ENCODE results near the gene ITGB2. TPM values are rescaled to one million over a fixed set of nuclear protein-coding genes. Genes with fewer than 3 reads are reported as not detected.
"Not testable (repeated sequence)": the region's sequence is repeated elsewhere in the genome, so short reads cannot be mapped to it uniquely, and the experiment has no call there.

ITGB2 gene
- total RNA-seq, 4 donors from 2014 or later, result 18.4 to 40.7 (median 20.4) TPM

- 66 to 70% methylated on average over 9 of the region's 9 CpGs for WGBS, 2 donors
- intact Hi-C loops (cut with DNase I; ENCODE audit: low total_unique reads), result loop anchor here (10.0 kb wide), 1 partner anchor 125 kb away; the partner anchor contains the start of gene UBE2G2
- H3K4me3 ChIP-seq (ENCODE audit: low read depth, poor library complexity, severe bottlenecking), result no peak overlapping the region
- no peak for DNase-seq (ENCODE audit: low spot score in 2 of 2)
- no peak for TF ChIP-seq CTCF (IDR thresholded peaks at IDR 0.05)
- TF ChIP-seq POLR2A (IDR thresholded peaks at IDR 0.05), result no peak
These were observed 9.3 kb upstream of the ITGB2 start for GRCh38 chr21:44929799-44930542.

GRCh38 chr21:44929242-44929798 is 8.6 kb upstream of the ITGB2 start:
- TF ChIP-seq POLR2A (IDR thresholded peaks at IDR 0.05), result no peak
- TF ChIP-seq CTCF (IDR thresholded peaks at IDR 0.05), result no peak
- intact Hi-C loops (cut with DNase I; ENCODE audit: low total_unique reads), result no loop called here
- WGBS, 2 donors, result 77 to 78% methylated on average over 6 of the region's 6 CpGs
- no peak for DNase-seq (ENCODE audit: low spot score in 2 of 2)
- H3K4me3 ChIP-seq (ENCODE audit: low read depth, poor library complexity, severe bottlenecking), result no peak overlapping the region

GRCh38 chr21:44928500-44929241 is 8.0 kb upstream of the ITGB2 start:
- H3K4me3 ChIP-seq (ENCODE audit: low read depth, poor library complexity, severe bottlenecking); DNase-seq (ENCODE audit: low spot score in 2 of 2); intact Hi-C loops (cut with DNase I; ENCODE audit: low total_unique reads): not testable (repeated sequence)
- WGBS, 2 donors, result 43 to 56% methylated on average over 16 of the region's 16 CpGs

- intact Hi-C loops (cut with DNase I; ENCODE audit: low total_unique reads), result no loop called here
- 13 to 15% methylated on average over 15 to 16 of the region's 19 CpGs for WGBS, 2 donors
- no peak for TF ChIP-seq POLR2A (IDR thresholded peaks at IDR 0.05)
- TF ChIP-seq CTCF (IDR thresholded peaks at IDR 0.05), result no peak
- no peak overlapping the region for H3K4me3 ChIP-seq (ENCODE audit: low read depth, poor library complexity, severe bottlenecking)
- no peak for DNase-seq (ENCODE audit: low spot score in 2 of 2)
These were observed 7.1 kb upstream of the ITGB2 start for GRCh38 chr21:44927587-44928461.

GRCh38 chr21:44927259-44927586 is 6.5 kb upstream of the ITGB2 start:
- intact Hi-C loops (cut with DNase I; ENCODE audit: low total_unique reads), result no loop called here
- 13 to 20% methylated on average over 4 of the region's 4 CpGs for WGBS, 2 donors
- TF ChIP-seq CTCF (IDR thresholded peaks at IDR 0.05), result no peak
- no peak for TF ChIP-seq POLR2A (IDR thresholded peaks at IDR 0.05)
- no peak overlapping the region for H3K4me3 ChIP-seq (ENCODE audit: low read depth, poor library complexity, severe bottlenecking)
- DNase-seq (ENCODE audit: low spot score in 2 of 2), result no peak

Data from lower leg skin (tissue), 4 donors.